ENCODE data around the gene FTO. TPM values are rescaled to one million over a fixed set of nuclear protein-coding genes. Genes with fewer than 3 reads are reported as not detected.

Gene FTO
- total and polyA plus RNA-seq, 2 experiments from 2014 or later = 46.8 to 77.7 TPM

GRCh38 chr16:53785916-53786315, 82.0 kb downstream of the FTO start:
- no peak overlapping the region for H3K4me3 ChIP-seq
- H3K27ac ChIP-seq = no peak overlapping the region
- H4K20me1 ChIP-seq (ENCODE audit: insufficient read depth, poor library complexity, severe bottlenecking) = no peaks in the 10 kb centered on the region
- H3K9me3 ChIP-seq (ENCODE audit: low read depth) = no peaks in the 10 kb centered on the region
- peaks cover 2% of the 10 kb centered on the region for H3K4me1 ChIP-seq (ENCODE audit: insufficient read depth)
- no peaks in the 10 kb centered on the region for H3K9me2 ChIP-seq (replicated peaks; ENCODE audit: insufficient read depth)
- peaks cover 68% of the 10 kb centered on the region for H3K79me2 ChIP-seq
- no peaks in the 10 kb centered on the region for H3K27me3 ChIP-seq
- no peak overlapping the region for H3K4me2 ChIP-seq
- DNase-seq (ENCODE audit: low spot score) = no peak
- H2AFZ ChIP-seq = no peak overlapping the region
- 79% methylated on average over 3 of the region's 3 CpGs for WGBS (ENCODE audit: low lambda C conversion rate, missing lambda C conversion rate)
- H3K36me3 ChIP-seq (replicated peaks; ENCODE audit: insufficient read depth, low read depth) = no peaks in the 10 kb centered on the region
- TF ChIP-seq CTCF (IDR thresholded peaks at IDR 0.05; ENCODE audit: poor library complexity) (no peak), EZH2 (IDR thresholded peaks at IDR 0.05; ENCODE audit: borderline replicate concordance) (no peak), EZH2phosphoT487 (IDR thresholded peaks at IDR 0.05; ENCODE audit: low read depth, severe bottlenecking, unreplicated experiment) (no peak)

- no peak for TF ChIP-seq EZH2 (IDR thresholded peaks at IDR 0.05; ENCODE audit: borderline replicate concordance)
- TF ChIP-seq CTCF (IDR thresholded peaks at IDR 0.05; ENCODE audit: poor library complexity) = no peak
- TF ChIP-seq EZH2phosphoT487 (IDR thresholded peaks at IDR 0.05; ENCODE audit: low read depth, severe bottlenecking, unreplicated experiment) = no peak
- Histone ChIP-seq H4K20me1 (ENCODE audit: insufficient read depth, poor library complexity, severe bottlenecking) (no peaks in the 10 kb centered on the region), H3K4me1 (ENCODE audit: insufficient read depth) (no peaks in the 10 kb centered on the region), H3K27ac (no peak overlapping the region), H3K9me3 (ENCODE audit: low read depth) (no peaks in the 10 kb centered on the region), H3K79me2 (peaks cover 59% of the 10 kb centered on the region), H3K4me3 (no peak overlapping the region), H2AFZ (no peak overlapping the region), H3K27me3 (no peaks in the 10 kb centered on the region), H3K9me2 (replicated peaks; ENCODE audit: insufficient read depth) (no peaks in the 10 kb centered on the region), H3K36me3 (replicated peaks; ENCODE audit: insufficient read depth, low read depth) (no peaks in the 10 kb centered on the region), H3K4me2 (no peak overlapping the region)
- DNase-seq (ENCODE audit: low spot score) = no peak
- WGBS (ENCODE audit: low lambda C conversion rate, missing lambda C conversion rate) = 100% methylated on average over 2 of the region's 2 CpGs
Measured at GRCh38 chr16:53787423-53787822, 83.5 kb downstream of the FTO start.

GRCh38 chr16:53789137-53789536, 85.2 kb downstream of the FTO start:
- H3K4me1 ChIP-seq (ENCODE audit: insufficient read depth) = no peaks in the 10 kb centered on the region
- H3K79me2 ChIP-seq = peaks cover 49% of the 10 kb centered on the region
- no peak overlapping the region for H2AFZ ChIP-seq
- 72% methylated on average over 2 of the region's 2 CpGs for WGBS (ENCODE audit: low lambda C conversion rate, missing lambda C conversion rate)
- no peak overlapping the region for H3K4me2 ChIP-seq
- no peaks in the 10 kb centered on the region for H3K27me3 ChIP-seq
- H3K36me3 ChIP-seq (replicated peaks; ENCODE audit: insufficient read depth, low read depth) = no peaks in the 10 kb centered on the region
- H3K4me3 ChIP-seq = no peak overlapping the region
- H4K20me1 ChIP-seq (ENCODE audit: insufficient read depth, poor library complexity, severe bottlenecking) = no peaks in the 10 kb centered on the region
- TF ChIP-seq CTCF (IDR thresholded peaks at IDR 0.05; ENCODE audit: poor library complexity) (no peak), EZH2 (IDR thresholded peaks at IDR 0.05; ENCODE audit: borderline replicate concordance) (no peak), EZH2phosphoT487 (IDR thresholded peaks at IDR 0.05; ENCODE audit: low read depth, severe bottlenecking, unreplicated experiment) (no peak)
- no peaks in the 10 kb centered on the region for H3K9me2 ChIP-seq (replicated peaks; ENCODE audit: insufficient read depth)
- no peak overlapping the region for H3K27ac ChIP-seq
- H3K9me3 ChIP-seq (ENCODE audit: low read depth) = no peaks in the 10 kb centered on the region
- DNase-seq (ENCODE audit: low spot score) = no peak

Data from hepatocyte (in vitro differentiated cells).